ENCODE results near the gene OSBP2. TPM values are rescaled to one million over a fixed set of nuclear protein-coding genes. Genes with fewer than 3 reads are reported as not detected.

The OSBP2 gene
- total RNA-seq, 1 experiment from 2014 or later, result 2.7 TPM

GRCh38 chr22:30809086-30809485 is 114.4 kb downstream of the OSBP2 start:
- DNase-seq (ENCODE audit: low read depth), result peak; percentile 65

DNA sequence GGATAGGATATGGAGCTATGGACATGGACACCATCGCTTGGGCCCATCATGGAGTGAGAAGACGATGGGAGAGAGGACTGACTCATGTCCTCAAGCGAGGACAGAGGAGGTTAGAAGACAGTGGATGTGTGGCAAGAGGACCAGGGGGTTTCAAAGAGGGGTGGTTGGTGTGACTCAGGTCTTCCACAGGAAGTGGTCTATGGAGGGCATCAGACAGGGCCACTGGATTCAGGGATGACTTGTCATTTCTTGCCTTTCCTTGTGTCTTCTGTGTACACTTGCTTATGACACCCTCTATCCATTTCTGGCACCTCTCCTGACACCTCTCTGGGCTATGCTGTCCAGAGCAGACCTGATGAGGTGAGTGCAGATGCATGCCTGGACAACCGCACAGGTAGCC is 115.4 kb downstream of the OSBP2 start:
- DNase-seq (ENCODE audit: low read depth), result peak; percentile 27

- peak; percentile 41 for DNase-seq (ENCODE audit: low read depth)
These were observed 119.3 kb downstream of the OSBP2 start for GRCh38 chr22:30813936-30814335.

DNA sequence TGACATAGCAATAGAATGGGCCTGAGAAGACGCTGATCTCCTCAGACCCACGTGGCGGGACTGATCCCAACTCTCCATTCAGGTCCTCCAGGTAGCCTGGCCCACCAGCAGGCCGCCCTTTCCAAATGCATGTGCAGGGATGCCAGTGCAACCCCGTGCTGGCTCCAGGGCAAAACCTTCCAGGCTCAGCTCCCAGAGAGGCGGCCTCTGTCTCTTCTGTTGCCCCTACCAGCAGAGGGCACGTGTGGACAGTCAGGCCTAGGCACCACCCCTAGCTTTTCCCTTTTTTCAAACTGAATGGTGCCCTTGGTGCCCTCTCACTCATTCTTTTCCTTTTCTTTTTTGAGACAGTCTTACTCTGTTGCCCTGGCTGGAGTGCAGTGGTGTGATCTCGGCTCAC is 121.7 kb downstream of the OSBP2 start:
- no peak for DNase-seq (ENCODE audit: low read depth)

- DNase-seq (ENCODE audit: low read depth), result no peak
These were observed 126.7 kb downstream of the OSBP2 start for GRCh38 chr22:30821381-30821780.

- DNase-seq (ENCODE audit: low read depth), result no peak
These were observed 127.2 kb downstream of the OSBP2 start for GRCh38 chr22:30821863-30822215.

- no peak for DNase-seq (ENCODE audit: low read depth)
These were observed 127.7 kb downstream of the OSBP2 start for GRCh38 chr22:30822216-30823014.

- no peak for DNase-seq (ENCODE audit: low read depth)
These were observed 128.3 kb downstream of the OSBP2 start for GRCh38 chr22:30823015-30823370.

DNA sequence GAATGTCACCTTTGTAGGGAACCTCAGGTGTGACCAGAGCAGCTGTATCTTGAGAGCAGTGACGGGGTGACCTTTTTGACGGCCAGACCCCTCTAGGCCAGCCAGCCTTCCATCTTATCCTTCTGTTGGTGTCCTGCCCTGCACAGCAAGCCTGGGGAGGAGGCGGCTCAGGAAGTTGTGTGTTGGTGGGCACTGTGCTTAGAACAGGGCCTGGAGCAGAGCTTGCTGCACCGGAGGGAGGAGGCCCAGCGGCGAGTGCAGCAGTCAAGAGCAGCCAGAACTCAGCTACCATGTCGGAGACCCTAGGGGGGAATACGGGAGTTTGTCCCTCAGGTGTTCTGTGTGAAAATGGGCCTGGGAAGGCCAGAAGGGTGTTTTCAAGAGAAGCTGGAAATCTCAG is 129.4 kb downstream of the OSBP2 start:
- no peak for DNase-seq (ENCODE audit: low read depth)

- no peak for DNase-seq (ENCODE audit: low read depth)
These were observed 130.0 kb downstream of the OSBP2 start for GRCh38 chr22:30824711-30825110.

DNA sequence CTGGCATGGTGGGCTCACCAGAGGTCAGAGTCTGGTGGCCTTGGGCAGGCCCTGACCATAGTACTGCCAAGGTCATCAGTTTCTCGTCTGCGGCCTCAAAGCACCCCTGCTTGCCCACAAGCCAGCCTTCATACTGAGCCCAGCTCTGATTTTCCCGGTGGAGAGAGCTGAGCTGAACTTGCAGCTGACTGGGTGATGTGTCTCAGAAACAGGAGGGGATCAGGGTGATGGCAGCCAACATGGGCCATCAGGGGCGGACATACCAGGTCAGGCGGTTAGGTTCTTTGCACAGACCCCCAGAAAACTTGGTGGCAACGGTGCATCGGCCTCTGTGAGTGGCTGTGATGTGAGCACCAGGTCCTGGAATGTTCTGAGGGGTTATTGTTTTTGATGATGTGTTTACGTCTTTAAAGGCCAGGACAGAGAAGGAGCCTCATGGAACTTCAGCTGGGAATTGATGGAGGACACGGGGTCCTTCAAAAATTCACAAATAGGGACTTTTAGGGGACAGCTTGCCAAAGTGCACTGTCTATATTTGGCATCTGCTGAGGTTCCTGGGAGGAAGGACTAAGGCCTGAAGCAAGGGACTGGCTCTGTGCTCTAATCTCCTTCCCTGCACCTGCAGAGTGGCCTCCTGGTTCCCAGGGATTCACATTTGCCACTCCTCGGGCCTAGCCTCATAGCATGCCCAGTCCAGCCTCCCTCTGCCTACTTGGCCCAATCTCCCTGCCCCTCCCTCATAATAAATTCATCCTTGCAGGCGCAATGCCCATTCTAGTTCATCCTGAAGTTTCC is 131.2 kb downstream of the OSBP2 start:
- DNase-seq (ENCODE audit: low read depth), result no peak

DNA sequence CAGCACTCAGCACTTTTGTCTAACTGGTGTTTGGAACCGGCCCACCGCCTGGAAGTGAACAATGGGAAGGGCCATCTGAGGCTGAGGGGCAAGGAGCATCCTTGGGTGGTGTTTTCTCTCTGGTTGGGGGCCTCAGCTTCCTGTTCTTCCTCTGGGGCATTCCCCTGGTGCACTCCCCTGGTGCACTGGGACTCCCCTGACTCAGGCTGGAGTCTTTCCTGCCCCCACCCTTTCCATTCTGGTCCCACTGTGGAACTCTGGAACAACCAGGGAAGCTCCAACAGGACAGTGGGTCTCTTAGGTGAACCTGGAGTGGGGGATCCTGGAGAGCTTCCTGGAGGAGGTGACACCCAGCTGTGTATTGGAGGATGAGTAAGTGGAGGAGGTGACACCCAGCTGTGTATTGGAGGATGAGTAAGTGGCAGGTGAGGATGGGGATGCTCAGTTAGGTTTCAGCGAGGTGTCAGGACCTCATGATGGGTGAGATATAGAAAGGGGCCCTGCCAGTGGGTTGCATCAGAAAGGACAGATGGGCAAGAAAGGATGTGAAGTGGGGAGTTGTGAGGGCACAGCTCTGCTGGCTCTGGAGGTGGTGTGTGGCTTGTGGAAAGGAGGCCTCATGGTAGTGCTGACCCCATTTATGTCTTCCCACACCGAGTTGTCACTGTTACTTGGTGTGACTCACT is 132.1 kb downstream of the OSBP2 start:
- DNase-seq (ENCODE audit: low read depth), result no peak

DNA sequence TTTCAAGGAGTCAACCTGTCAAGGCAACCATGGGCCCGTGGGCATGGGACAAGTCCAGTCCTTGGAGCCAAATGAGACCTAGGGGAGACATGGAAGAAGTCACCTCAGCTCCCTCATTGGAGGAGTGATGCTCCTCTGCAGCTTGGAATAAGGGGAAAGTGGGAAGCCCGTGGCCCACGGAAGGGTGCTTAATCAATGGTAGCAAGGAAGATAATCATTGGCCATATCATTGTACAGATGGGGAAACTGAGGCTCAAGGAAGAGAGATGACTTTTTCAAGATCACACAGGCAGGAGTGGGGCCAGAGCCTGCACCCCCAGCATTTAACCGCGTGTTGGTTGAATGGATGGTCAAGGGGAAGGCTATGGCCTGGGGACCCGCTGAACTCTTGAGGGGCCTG is 133.0 kb downstream of the OSBP2 start:
- DNase-seq (ENCODE audit: low read depth), result no peak

DNA sequence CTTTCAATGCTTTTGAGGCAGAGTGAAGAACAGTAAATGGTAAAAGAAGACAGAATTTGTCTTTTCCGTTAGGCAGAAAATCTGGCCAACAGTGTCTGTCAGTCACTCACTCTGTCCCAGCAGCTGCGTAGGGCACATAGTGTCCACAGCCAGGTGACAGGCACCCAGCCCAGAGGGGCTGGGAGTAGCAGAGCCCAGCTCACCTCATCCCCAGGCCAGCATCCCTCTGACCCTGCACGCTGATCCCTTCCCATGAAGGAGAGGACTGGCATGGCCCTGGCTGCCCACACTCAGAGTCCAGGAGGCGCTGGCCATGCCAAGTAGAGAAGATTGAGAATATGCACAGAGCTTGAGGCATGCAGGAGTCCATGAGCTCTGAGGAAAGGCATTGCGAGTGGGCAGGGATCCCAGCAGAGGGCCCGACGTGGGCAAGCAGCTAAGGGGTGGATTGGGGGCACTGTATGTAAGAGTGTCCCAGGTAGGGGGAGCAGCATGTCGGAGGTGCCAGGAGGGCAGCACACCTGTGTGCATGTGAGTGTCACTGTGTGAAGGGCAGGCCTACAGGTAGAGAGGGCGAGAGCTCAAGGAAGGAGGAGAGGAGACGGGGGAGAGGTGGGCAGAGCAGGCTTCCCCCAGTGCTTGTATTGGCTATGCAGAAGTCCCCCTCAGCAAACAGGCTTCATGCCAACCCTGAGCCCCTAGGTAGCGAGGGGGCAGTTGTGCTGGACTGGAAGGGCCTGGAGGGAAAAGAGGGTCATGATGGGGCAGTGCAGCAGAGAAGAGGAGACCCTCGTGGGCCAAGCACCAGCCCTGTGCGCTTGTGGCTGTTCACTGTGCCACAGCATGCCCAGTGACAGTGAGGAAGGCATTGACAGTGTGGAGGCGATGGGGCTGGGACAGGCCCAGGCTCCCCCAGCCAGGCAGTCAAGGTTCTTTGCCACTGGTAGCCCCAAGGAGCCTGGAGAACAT is 133.8 kb downstream of the OSBP2 start:
- no peak for DNase-seq (ENCODE audit: low read depth)

DNA sequence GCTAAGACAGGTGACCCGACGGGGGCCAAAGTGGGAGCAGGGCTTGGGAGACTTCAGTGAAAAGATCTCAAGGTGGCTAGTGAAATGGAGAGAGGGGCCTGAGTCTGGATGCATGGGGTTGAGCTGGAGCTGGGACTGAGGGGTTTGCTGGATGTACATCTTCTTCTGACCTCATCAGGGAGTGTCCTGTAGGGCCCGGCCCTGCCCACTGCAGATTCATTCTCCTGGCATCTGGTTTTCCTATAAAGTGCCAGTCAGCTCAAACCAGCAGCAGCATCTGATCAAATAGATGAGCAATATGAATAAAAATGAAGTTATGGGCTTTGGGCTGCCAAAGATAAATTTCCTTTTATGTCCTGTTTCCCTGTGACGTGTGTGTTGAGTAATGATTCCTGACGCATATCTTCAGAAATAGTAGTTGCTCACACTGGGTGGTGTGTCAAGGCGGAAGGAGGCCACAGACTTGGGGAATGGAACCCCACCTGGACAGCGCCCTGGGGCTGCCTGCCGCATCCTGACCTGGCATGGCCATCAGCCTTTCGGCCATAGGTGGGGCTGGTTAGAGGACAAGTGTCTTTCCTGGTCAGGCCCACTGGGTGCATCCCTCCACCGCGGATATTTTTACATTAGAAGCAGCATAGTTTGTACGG is 135.4 kb downstream of the OSBP2 start:
- DNase-seq (ENCODE audit: low read depth), result peak; percentile 89

- DNase-seq (ENCODE audit: low read depth), result peak; percentile 88
These were observed 136.2 kb downstream of the OSBP2 start for GRCh38 chr22:30830907-30831306.

- DNase-seq (ENCODE audit: low read depth), result no peak
These were observed 137.8 kb downstream of the OSBP2 start for GRCh38 chr22:30832407-30832987.

GRCh38 chr22:30833322-30833721 is 138.6 kb downstream of the OSBP2 start:
- no peak for DNase-seq (ENCODE audit: low read depth)

GRCh38 chr22:30837531-30837930 is 142.9 kb downstream of the OSBP2 start:
- no peak for DNase-seq (ENCODE audit: low read depth)

GRCh38 chr22:30838111-30838510 is 143.4 kb downstream of the OSBP2 start:
- DNase-seq (ENCODE audit: low read depth), result no peak

DNA sequence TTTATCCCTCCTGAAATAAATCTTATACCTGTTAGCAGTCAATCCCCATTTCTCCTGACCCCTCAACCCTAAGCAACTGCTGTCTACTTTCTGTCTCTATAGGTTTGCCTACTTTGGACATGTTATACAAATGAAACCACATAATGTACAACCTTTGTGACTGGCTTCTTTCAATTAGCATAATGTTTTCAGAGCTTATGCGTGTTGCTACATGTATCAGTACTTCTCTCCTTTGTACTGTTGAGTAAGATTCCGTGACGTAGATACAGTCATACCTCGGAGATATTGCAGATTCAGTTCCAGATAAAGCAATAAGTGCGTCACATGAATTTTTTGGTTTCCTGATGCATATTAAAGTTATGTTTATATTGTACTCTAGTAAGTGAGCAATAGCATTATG is 146.6 kb downstream of the OSBP2 start:
- DNase-seq (ENCODE audit: low read depth), result no peak
